ENCODE data around the gene EXOC8. TPM values are rescaled to one million over a fixed set of nuclear protein-coding genes. Genes with fewer than 3 reads are reported as not detected.

The EXOC8 gene
- total and polyA plus RNA-seq, 2 donors (not counting 3 experiments of a cell fraction or from before 2014, with no cell fraction given), result 2.8 to 13.2 TPM

- TF ChIP-seq POLR2A (IDR thresholded peaks at IDR 0.05; ENCODE audit: low read depth, low read length) (peak; percentile 3), POLR2AphosphoS5 (IDR thresholded peaks at IDR 0.05; ENCODE audit: insufficient read depth, low read depth, low read length) (no peak)
- Histone ChIP-seq H3K79me2 (ENCODE audit: control insufficient read depth, insufficient read depth, low read length) (no peaks in the 10 kb centered on the region), H3K9me3 (replicated peaks; ENCODE audit: control insufficient read depth, insufficient read depth, low read length) (no peaks in the 10 kb centered on the region), H3K36me3 (ENCODE audit: control insufficient read depth in 2 of 2, extremely low read depth in 1 of 2, insufficient read depth in 2 of 2, low read length in 2 of 2) (peaks cover 0 to 4% of the 10 kb centered on the region in 2 experiments), H3K4me1 (ENCODE audit: control insufficient read depth, extremely low read depth, insufficient read depth, low read length) (peaks cover 22% of the 10 kb centered on the region), H4K20me1 (replicated peaks; ENCODE audit: control insufficient read depth, extremely low read depth, insufficient read depth, low read length) (no peaks in the 10 kb centered on the region), H3K4me3 (replicated peaks in 1 of 3; ENCODE audit: insufficient read depth in 1 of 3, low read depth in 1 of 3, low read length in 3 of 3) (no peak overlapping the region), H3K27me3 (ENCODE audit: control insufficient read depth in 2 of 2, insufficient read depth in 2 of 2, low read length in 2 of 2) (no peaks in the 10 kb centered on the region), H3K9ac (replicated peaks; ENCODE audit: extremely low read depth, insufficient read depth, low read length) (no peak overlapping the region), H3K27ac (ENCODE audit: insufficient read depth, low read depth, low read length) (peak overlapping the region; percentile 3), H3K4me2 (ENCODE audit: insufficient read depth, low read length) (no peak overlapping the region), H2AFZ (ENCODE audit: low read depth, low read length) (no peak overlapping the region), H3K9me1 (replicated peaks; ENCODE audit: control insufficient read depth, extremely low read depth, insufficient read depth, low read length) (no peaks in the 10 kb centered on the region)
- POLR2A ChIA-PET, result no interaction called here
- no peak for FAIRE-seq
- no TSS peak for BruUV-seq (replicated peaks)
- intact Hi-C loops (cut with micrococcal nuclease), result no loop called here
- DNase-seq (ENCODE audit: low read depth, low spot score), result no peak
- dilution Hi-C loops (cut with MboI; ENCODE audit: extremely low pct_ligation_motif_present, low sequenced_read_pairs), result no loop called here
- CTCF ChIA-PET, result interaction anchor here (0.9 to 1.8 kb wide), 5 partner anchors 15 to 246 kb away, joined by 3 to 8 read pairs (median 3); partner anchors contain the start of genes EXOC8 and SPRTN
These were observed 17.5 kb upstream of the EXOC8 start for GRCh38 chr1:231355171-231355570.

GRCh38 chr1:231354330-231355020 is 16.8 kb upstream of the EXOC8 start:
- Histone ChIP-seq H3K4me1 (ENCODE audit: control insufficient read depth, extremely low read depth, insufficient read depth, low read length) (peaks cover 22% of the 10 kb centered on the region), H3K27ac (ENCODE audit: insufficient read depth, low read depth, low read length) (peak overlapping the region; percentile 14), H3K36me3 (ENCODE audit: control insufficient read depth in 2 of 2, extremely low read depth in 1 of 2, insufficient read depth in 2 of 2, low read length in 2 of 2) (peaks cover 0 to 4% of the 10 kb centered on the region in 2 experiments), H3K9me3 (replicated peaks; ENCODE audit: control insufficient read depth, insufficient read depth, low read length) (no peaks in the 10 kb centered on the region), H3K27me3 (ENCODE audit: control insufficient read depth in 2 of 2, insufficient read depth in 2 of 2, low read length in 2 of 2) (no peaks in the 10 kb centered on the region), H3K79me2 (ENCODE audit: control insufficient read depth, insufficient read depth, low read length) (no peaks in the 10 kb centered on the region), H2AFZ (ENCODE audit: low read depth, low read length) (no peak overlapping the region), H4K20me1 (replicated peaks; ENCODE audit: control insufficient read depth, extremely low read depth, insufficient read depth, low read length) (no peaks in the 10 kb centered on the region), H3K4me3 (replicated peaks in 1 of 3; ENCODE audit: insufficient read depth in 1 of 3, low read depth in 1 of 3, low read length in 3 of 3) (no peak overlapping the region), H3K4me2 (ENCODE audit: insufficient read depth, low read length) (no peak overlapping the region), H3K9ac (replicated peaks; ENCODE audit: extremely low read depth, insufficient read depth, low read length) (no peak overlapping the region), H3K9me1 (replicated peaks; ENCODE audit: control insufficient read depth, extremely low read depth, insufficient read depth, low read length) (no peaks in the 10 kb centered on the region)
- BruUV-seq (replicated peaks), result no TSS peak
- DNase-seq (ENCODE audit: low read depth, low spot score), result peak; percentile 43
- dilution Hi-C loops (cut with MboI; ENCODE audit: extremely low pct_ligation_motif_present, low sequenced_read_pairs) (no loop called here), intact Hi-C loops (cut with micrococcal nuclease) (no loop called here)
- POLR2A ChIA-PET, result no interaction called here
- CTCF ChIA-PET, result interaction anchor here (0.9 to 1.8 kb wide), 6 partner anchors 15 to 249 kb away, joined by 3 to 8 read pairs (median 4); partner anchors contain the start of genes EXOC8 and SPRTN
- no peak for TF ChIP-seq MYC (IDR thresholded peaks at IDR 0.05; ENCODE audit: low read depth, low read length)
- TF ChIP-seq CTCF (IDR thresholded peaks at IDR 0.05; ENCODE audit: extremely low read depth in 1 of 2, insufficient read depth in 1 of 2, low read depth in 1 of 2, low read length in 2 of 2), result no peak
- TF ChIP-seq POLR2AphosphoS5 (IDR thresholded peaks at IDR 0.05; ENCODE audit: insufficient read depth, low read depth, low read length), result no peak
- no peak for TF ChIP-seq MAX (IDR thresholded peaks at IDR 0.05; ENCODE audit: insufficient read depth, insufficient read length)
- TF ChIP-seq JUN (IDR thresholded peaks at IDR 0.05; ENCODE audit: borderline replicate concordance, insufficient read depth, insufficient read length, low read depth), result no peak
- TF ChIP-seq GATA2 (IDR thresholded peaks at IDR 0.05; ENCODE audit: insufficient read depth, insufficient read length, low read depth, low read length), result no peak
- TF ChIP-seq EZH2 (IDR thresholded peaks at IDR 0.05; ENCODE audit: borderline replicate concordance, low read depth, low read length, severe bottlenecking), result no peak
- TF ChIP-seq FOS (IDR thresholded peaks at IDR 0.05; ENCODE audit: borderline replicate concordance, insufficient read depth, low read length), result no peak
- TF ChIP-seq POLR2A (IDR thresholded peaks at IDR 0.05; ENCODE audit: low read depth, low read length), result no peak
- FAIRE-seq, result no peak

All from endothelial cell of umbilical vein (primary cell).